ENCODE results near the gene RTRAF.

DNA sequence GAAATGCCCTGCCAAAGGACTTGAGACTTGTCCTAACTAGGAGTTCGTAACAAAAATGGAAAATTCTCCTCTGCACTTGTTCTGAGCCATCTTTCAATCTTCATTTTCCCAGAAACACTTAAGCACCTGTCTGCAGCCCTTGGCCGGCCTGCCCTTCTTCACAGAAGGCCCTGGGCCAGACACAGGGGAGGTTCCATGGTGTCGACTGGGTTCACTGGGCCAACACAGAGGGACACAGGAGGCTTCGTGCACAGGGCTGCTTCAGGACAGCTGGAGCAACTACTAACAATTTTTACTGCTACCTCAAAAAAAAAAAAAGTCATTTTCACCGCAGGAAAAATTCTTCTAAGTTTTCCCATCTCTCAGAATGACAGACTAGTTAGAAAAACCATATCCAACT lies 59.9 kb downstream of the RTRAF start:
- TF ChIP-seq POLR2A (IDR thresholded peaks at IDR 0.05) = no peak
- TF ChIP-seq, protein P1, sequence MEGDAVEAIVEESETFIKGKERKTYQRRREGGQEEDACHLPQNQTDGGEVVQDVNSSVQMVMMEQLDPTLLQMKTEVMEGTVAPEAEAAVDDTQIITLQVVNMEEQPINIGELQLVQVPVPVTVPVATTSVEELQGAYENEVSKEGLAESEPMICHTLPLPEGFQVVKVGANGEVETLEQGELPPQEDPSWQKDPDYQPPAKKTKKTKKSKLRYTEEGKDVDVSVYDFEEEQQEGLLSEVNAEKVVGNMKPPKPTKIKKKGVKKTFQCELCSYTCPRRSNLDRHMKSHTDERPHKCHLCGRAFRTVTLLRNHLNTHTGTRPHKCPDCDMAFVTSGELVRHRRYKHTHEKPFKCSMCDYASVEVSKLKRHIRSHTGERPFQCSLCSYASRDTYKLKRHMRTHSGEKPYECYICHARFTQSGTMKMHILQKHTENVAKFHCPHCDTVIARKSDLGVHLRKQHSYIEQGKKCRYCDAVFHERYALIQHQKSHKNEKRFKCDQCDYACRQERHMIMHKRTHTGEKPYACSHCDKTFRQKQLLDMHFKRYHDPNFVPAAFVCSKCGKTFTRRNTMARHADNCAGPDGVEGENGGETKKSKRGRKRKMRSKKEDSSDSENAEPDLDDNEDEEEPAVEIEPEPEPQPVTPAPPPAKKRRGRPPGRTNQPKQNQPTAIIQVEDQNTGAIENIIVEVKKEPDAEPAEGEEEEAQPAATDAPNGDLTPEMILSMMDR (IDR thresholded peaks at IDR 0.05) = no peak

All from esophagus squamous epithelium (tissue), 4 donors.